Caco-2 (cell line): ENCODE measurements around the gene EEIG1. TPM values are rescaled to one million over a fixed set of nuclear protein-coding genes. Genes with fewer than 3 reads are reported as not detected.

Experiments
- BruUV-seq: library from RNA; stranded (reverse); fragments of 400-500 nt; replicated peaks from 2 replicates; lab custom pipeline; 2021; lab: Mats Ljungman, UMichigan
- CTCF ChIA-PET: fragments of 300-600 bp; sonication (Branson Sonifier 250); formaldehyde crosslinking; loops from one replicate; lab custom pipeline; 2022; ENCODE audit warnings: antibody characterized with exemption; lab: Charles Lee
- POLR2A ChIA-PET: fragments of 300-600 bp; sonication (Branson Sonifier 250); formaldehyde crosslinking; loops from one replicate; lab custom pipeline; 2022; ENCODE audit warnings: antibody characterized with exemption; lab: Charles Lee
- DNase-seq, 2 experiments: peaks; one replicate each; pipeline versions ENCODE4 v3.0.0 to v3.0.0-alpha.2; 2020 to 2022
- H3K27me3 ChIP-seq: replicated peaks from 2 replicates; pipeline ENCODE4 v1.6.0; 2011; ENCODE audit warnings: low read length; ENCODE audit not compliant: control insufficient read depth, insufficient read depth
- H3K36me3 ChIP-seq: 2 replicates; pipeline ENCODE4 v1.5.1; 2011; ENCODE audit warnings: low read length; ENCODE audit not compliant: control insufficient read depth, insufficient read depth
- H3K4me1 ChIP-seq: fragments of 250-450 bp; sonication (Bioruptor Pico); 2 replicates; pipeline ENCODE4 v1.5.1; 2020; ENCODE audit warnings: mild to moderate bottlenecking
- H3K4me3 ChIP-seq: 2 replicates; pipeline ENCODE4 v1.5.1; 2011; ENCODE audit warnings: low read depth, mild to moderate bottlenecking, control low read depth, low read length
- H3K9me3 ChIP-seq: fragments of 250-450 bp; sonication (Bioruptor Pico); 2 replicates; pipeline ENCODE4 v1.5.1; 2020; ENCODE audit warnings: mild to moderate bottlenecking, moderate library complexity
- H3K27ac Mint-ChIP-seq: one replicate; pipeline ENCODE4 v1.8.0; 2022; ENCODE audit warnings: mixed read lengths; ENCODE audit not compliant: unreplicated experiment
- H3K27me3 Mint-ChIP-seq: one replicate; pipeline ENCODE4 v1.8.0; 2022; ENCODE audit warnings: mixed read lengths; ENCODE audit not compliant: insufficient read depth, unreplicated experiment
- H3K36me3 Mint-ChIP-seq: one replicate; pipeline ENCODE4 v1.8.0; 2022; ENCODE audit warnings: mild to moderate bottlenecking, mixed read lengths; ENCODE audit not compliant: insufficient read depth, unreplicated experiment
- H3K4me1 Mint-ChIP-seq: one replicate; pipeline ENCODE4 v1.8.0; 2022; ENCODE audit warnings: low read depth, mixed read lengths; ENCODE audit not compliant: unreplicated experiment
- H3K4me3 Mint-ChIP-seq: one replicate; pipeline ENCODE4 v1.8.0; 2022; ENCODE audit warnings: mild to moderate bottlenecking, moderate library complexity, mixed read lengths; ENCODE audit not compliant: unreplicated experiment
- H3K9me3 Mint-ChIP-seq: one replicate; pipeline ENCODE4 v1.8.0; 2022; ENCODE audit warnings: mixed read lengths; ENCODE audit not compliant: unreplicated experiment
- intact Hi-C: fragments of 100-400 bp; cut with micrococcal nuclease; formaldehyde crosslinking; loops from one replicate; pipeline ENCODE4 v1.10.0; 2022; ENCODE audit not compliant: unreplicated experiment
- total RNA-seq: library from RNA; stranded (reverse); gene quantifications from 2 replicates; pipeline ENCODE4 v1.2.3, GENCODE V29; 2022
- TF ChIP-seq, protein P1 (sequence below), 2 experiments: fragments of 200-600 bp in 1 of 2; IDR thresholded peaks; 1 replicate in 1 of 2; 2 replicates in 1 of 2; pipeline versions ENCODE4 v1.5.1 to v1.8.0; 2011 to 2022; ENCODE audit warnings: antibody characterized with exemption in 1 of 2, control low read depth in 1 of 2, inconsistent platforms in 1 of 2, low read depth in 1 of 2, low read length in 1 of 2, mild to moderate bottlenecking in 1 of 2, moderate library complexity in 1 of 2; ENCODE audit not compliant: insufficient read depth in 1 of 2, severe bottlenecking in 1 of 2, unreplicated experiment in 1 of 2

The EEIG1 gene
- total RNA-seq, 1 experiment from 2014 or later: 47.1 TPM

DNA sequence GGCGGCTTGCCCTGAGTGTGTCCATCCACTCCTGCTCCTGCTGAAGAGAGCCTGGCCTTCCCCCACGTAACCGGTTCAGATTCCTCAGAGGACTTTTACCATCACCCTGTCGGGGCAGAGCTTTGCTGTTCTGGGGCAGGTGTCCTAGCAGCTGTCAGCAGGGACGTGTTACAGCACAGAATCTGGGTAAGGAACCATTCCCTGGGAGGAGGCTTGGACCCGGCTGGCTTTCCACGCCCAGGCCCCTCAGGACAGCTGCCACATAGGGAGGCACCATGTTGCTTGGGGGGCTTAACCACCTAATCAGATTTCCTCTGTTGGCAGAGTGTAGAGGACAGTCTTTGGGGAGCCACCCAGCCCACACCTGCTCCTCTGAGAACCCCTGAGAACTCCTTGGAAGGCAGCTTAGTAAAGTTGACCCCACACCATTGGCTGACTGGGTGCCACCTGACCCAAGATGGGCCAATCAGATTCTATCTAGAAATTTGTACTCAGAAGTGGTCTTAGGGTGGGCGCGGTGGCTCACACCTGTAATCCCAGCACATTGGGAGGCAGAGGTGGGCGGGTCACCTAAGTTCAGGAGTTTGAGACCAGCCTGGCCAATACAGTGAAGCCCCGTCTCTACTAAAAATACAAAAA lies 23.3 kb upstream of the EEIG1 start:
- TF ChIP-seq, protein P1, sequence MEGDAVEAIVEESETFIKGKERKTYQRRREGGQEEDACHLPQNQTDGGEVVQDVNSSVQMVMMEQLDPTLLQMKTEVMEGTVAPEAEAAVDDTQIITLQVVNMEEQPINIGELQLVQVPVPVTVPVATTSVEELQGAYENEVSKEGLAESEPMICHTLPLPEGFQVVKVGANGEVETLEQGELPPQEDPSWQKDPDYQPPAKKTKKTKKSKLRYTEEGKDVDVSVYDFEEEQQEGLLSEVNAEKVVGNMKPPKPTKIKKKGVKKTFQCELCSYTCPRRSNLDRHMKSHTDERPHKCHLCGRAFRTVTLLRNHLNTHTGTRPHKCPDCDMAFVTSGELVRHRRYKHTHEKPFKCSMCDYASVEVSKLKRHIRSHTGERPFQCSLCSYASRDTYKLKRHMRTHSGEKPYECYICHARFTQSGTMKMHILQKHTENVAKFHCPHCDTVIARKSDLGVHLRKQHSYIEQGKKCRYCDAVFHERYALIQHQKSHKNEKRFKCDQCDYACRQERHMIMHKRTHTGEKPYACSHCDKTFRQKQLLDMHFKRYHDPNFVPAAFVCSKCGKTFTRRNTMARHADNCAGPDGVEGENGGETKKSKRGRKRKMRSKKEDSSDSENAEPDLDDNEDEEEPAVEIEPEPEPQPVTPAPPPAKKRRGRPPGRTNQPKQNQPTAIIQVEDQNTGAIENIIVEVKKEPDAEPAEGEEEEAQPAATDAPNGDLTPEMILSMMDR (IDR thresholded peaks at IDR 0.05; ENCODE audit: insufficient read depth in 1 of 2, low read depth in 1 of 2, low read length in 1 of 2, severe bottlenecking in 1 of 2, unreplicated experiment in 1 of 2): no peak
- H3K4me1 Mint-ChIP-seq: no peaks in the 10 kb centered on the region
- no peak for DNase-seq
- H3K27me3 ChIP-seq: no peaks in the 10 kb centered on the region
- peaks cover 9% of the 10 kb centered on the region for H3K36me3 Mint-ChIP-seq
- no peak overlapping the region for H3K4me3 ChIP-seq
- H3K36me3 ChIP-seq: no peaks in the 10 kb centered on the region
- no TSS peak for BruUV-seq
- ChIA-PET CTCF (no interaction called here), POLR2A (no interaction called here)
- H3K9me3 Mint-ChIP-seq: no peaks in the 10 kb centered on the region
- no peak overlapping the region for H3K4me3 Mint-ChIP-seq
- intact Hi-C loops: no loop called here
- H3K27ac Mint-ChIP-seq: no peak overlapping the region
- peaks cover 9% of the 10 kb centered on the region for H3K4me1 ChIP-seq
- peaks cover 3% of the 10 kb centered on the region for H3K9me3 ChIP-seq
- H3K27me3 Mint-ChIP-seq: no peaks in the 10 kb centered on the region

DNA sequence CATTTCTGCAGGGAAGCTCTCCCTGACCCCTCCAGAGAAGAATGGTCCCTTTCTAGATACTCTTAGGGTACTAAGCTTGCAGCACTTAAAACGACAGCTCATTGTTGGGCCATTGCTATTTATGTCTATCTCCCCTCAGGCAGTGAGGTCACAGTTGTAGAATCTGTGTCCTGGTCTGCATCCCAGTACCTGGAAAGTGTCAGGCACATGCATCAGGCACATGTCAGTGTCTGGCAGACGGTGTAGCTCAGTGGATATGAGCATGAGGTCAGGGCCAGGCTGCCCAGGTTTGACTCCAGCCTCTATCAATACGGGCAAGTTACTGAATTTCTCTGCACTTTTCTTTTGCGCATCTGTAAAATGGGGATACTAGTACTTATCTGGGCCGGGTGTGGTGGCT lies 22.2 kb upstream of the EEIG1 start:
- peaks cover 9% of the 10 kb centered on the region for H3K4me1 ChIP-seq
- TF ChIP-seq, protein P1 (IDR thresholded peaks at IDR 0.05; ENCODE audit: insufficient read depth in 1 of 2, low read depth in 1 of 2, low read length in 1 of 2, severe bottlenecking in 1 of 2, unreplicated experiment in 1 of 2): no peak
- H3K27me3 Mint-ChIP-seq: no peaks in the 10 kb centered on the region
- no peaks in the 10 kb centered on the region for H3K36me3 ChIP-seq
- no peaks in the 10 kb centered on the region for H3K27me3 ChIP-seq
- POLR2A ChIA-PET: no interaction called here
- H3K4me3 Mint-ChIP-seq: no peak overlapping the region
- peaks cover 6% of the 10 kb centered on the region for H3K36me3 Mint-ChIP-seq
- peaks cover 3% of the 10 kb centered on the region; the same call in 1 of the 2 replicates for H3K9me3 ChIP-seq
- CTCF ChIA-PET: no interaction called here
- H3K27ac Mint-ChIP-seq: no peak overlapping the region
- no peaks in the 10 kb centered on the region for H3K4me1 Mint-ChIP-seq
- no peak overlapping the region for H3K4me3 ChIP-seq
- no TSS peak for BruUV-seq
- H3K9me3 Mint-ChIP-seq: no peaks in the 10 kb centered on the region
- DNase-seq: no peak
- intact Hi-C loops: no loop called here

DNA sequence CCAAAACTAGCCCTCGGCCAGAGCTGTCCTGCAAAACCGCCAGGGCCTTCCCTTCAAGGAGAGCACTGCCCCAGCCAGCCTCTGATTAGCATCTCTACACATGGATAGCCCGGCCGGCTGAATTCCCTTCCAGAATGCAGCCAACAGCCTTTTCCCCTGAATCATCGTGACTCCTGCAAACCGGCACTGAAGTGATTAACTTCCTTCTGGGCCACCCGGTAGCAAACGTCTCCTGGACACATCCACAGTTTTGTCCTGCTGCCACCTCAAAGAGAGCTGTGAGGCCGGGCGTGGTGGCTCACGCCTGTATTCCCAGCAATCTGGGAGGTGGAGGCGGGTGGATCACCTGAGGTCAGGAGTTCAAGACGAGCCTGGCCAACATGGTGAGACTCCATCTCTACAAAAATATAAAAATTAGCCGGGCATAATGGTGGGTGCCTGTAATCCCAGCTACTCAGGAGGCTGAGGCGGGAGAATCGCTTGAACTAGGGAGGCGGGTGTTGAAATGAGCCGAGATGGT lies 21.1 kb upstream of the EEIG1 start:
- H3K4me1 ChIP-seq: peaks cover 9% of the 10 kb centered on the region
- peaks cover 3% of the 10 kb centered on the region; the same call in 1 of the 2 replicates for H3K9me3 ChIP-seq
- intact Hi-C loops: no loop called here
- H3K27me3 ChIP-seq: no peaks in the 10 kb centered on the region
- peak overlapping the region; percentile 26 for H3K27ac Mint-ChIP-seq
- POLR2A ChIA-PET: no interaction called here
- TF ChIP-seq, protein P1 (IDR thresholded peaks at IDR 0.05; ENCODE audit: insufficient read depth in 1 of 2, low read depth in 1 of 2, low read length in 1 of 2, severe bottlenecking in 1 of 2, unreplicated experiment in 1 of 2): no peak
- H3K4me3 ChIP-seq: no peak overlapping the region
- H3K4me3 Mint-ChIP-seq: no peak overlapping the region
- CTCF ChIA-PET: no interaction called here
- no peaks in the 10 kb centered on the region for H3K36me3 Mint-ChIP-seq
- H3K27me3 Mint-ChIP-seq: no peaks in the 10 kb centered on the region
- no peaks in the 10 kb centered on the region for H3K4me1 Mint-ChIP-seq
- no TSS peak for BruUV-seq
- H3K36me3 ChIP-seq: no peaks in the 10 kb centered on the region
- DNase-seq: peak in 1 of 2 experiments; percentile 63
- H3K9me3 Mint-ChIP-seq: no peaks in the 10 kb centered on the region
